PC-9 (cell line): Measurements from ENCODE around the gene TSPEAR. TPM values are rescaled to one million over a fixed set of nuclear protein-coding genes. Genes with fewer than 3 reads are reported as not detected.
"Not testable (repeated sequence)": the region's sequence is repeated elsewhere in the genome, so short reads cannot be mapped to it uniquely, and the experiment has no call there.

Experiments used
- BruUV-seq: library from RNA; stranded (reverse); fragments of 400-500 nt; replicated peaks from 2 replicates; lab custom pipeline; 2021; lab: Mats Ljungman, UMichigan
- CTCF ChIA-PET: fragments of 300-600 bp; sonication (Branson Sonifier 250); formaldehyde crosslinking; loops from one replicate; lab custom pipeline; 2022; ENCODE audit warnings: antibody characterized with exemption; lab: Charles Lee
- POLR2A ChIA-PET: fragments of 300-600 bp; sonication (Branson Sonifier 250); formaldehyde crosslinking; loops from one replicate; lab custom pipeline; 2022; ENCODE audit warnings: antibody characterized with exemption; ENCODE audit not compliant: unreplicated experiment; lab: Charles Lee
- DNase-seq, 2 experiments: peaks; one replicate each; pipeline versions ENCODE4 v3.0.0 to v3.0.0-alpha.2; 2015 to 2022; ENCODE audit warnings: mixed read lengths in 1 of 2
- H2AFZ ChIP-seq: fragments of 200-600 bp; sonication (generic); 2 replicates; pipeline ENCODE4 v1.8.1; 2017; ENCODE audit warnings: antibody characterized with exemption
- H3F3A ChIP-seq: fragments of 200-600 bp; sonication (generic); 2 replicates; pipeline ENCODE4 v1.8.1; 2017; ENCODE audit warnings: antibody characterized with exemption, mild to moderate bottlenecking, low read depth; ENCODE audit not compliant: insufficient read depth
- H3K27ac ChIP-seq: fragments of 200-600 bp; sonication (generic); 2 replicates; pipeline ENCODE4 v1.6.1; 2016; ENCODE audit warnings: mixed run types
- H3K27me3 ChIP-seq: fragments of 200-600 bp; sonication (generic); 2 replicates; pipeline ENCODE4 v1.6.1; 2016; ENCODE audit warnings: low read depth, mixed run types; ENCODE audit not compliant: insufficient read depth
- H3K36me3 ChIP-seq: fragments of 200-600 bp; sonication (generic); 2 replicates; pipeline ENCODE4 v1.6.1; 2016; ENCODE audit warnings: low read depth, mixed run types
- H3K4me1 ChIP-seq: fragments of 200-600 bp; sonication (generic); replicated peaks from 2 replicates; pipeline ENCODE4 v1.6.1; 2016; ENCODE audit warnings: mixed run types; ENCODE audit not compliant: insufficient read depth
- H3K4me2 ChIP-seq: fragments of 200-600 bp; sonication (generic); 2 replicates; pipeline ENCODE4 v1.6.1; 2017; ENCODE audit warnings: mixed run types
- H3K4me3 ChIP-seq: fragments of 200-600 bp; sonication (generic); 2 replicates; pipeline ENCODE4 v1.6.1; 2016; ENCODE audit warnings: mixed run types
- H3K79me2 ChIP-seq: fragments of 200-600 bp; sonication (generic); 2 replicates; pipeline ENCODE4 v1.6.1; 2017; ENCODE audit warnings: low read depth, mixed run types
- H3K9me2 ChIP-seq: fragments of 200-600 bp; sonication (generic); 2 replicates; pipeline ENCODE4 v1.8.1; 2017; ENCODE audit warnings: mild to moderate bottlenecking; ENCODE audit not compliant: insufficient read depth
- H3K9me3 ChIP-seq: fragments of 200-600 bp; sonication (generic); 2 replicates; pipeline ENCODE4 v1.8.1; 2016; ENCODE audit warnings: low read depth; ENCODE audit not compliant: insufficient read depth
- H4K20me1 ChIP-seq: fragments of 200-600 bp; sonication (generic); 2 replicates; pipeline ENCODE4 v1.8.1; 2017; ENCODE audit not compliant: insufficient read depth
- EZH2 ChIP-seq: fragments of 200-600 bp; sonication (generic); IDR thresholded peaks from 2 replicates; pipeline ENCODE4 v1.8.0; 2017; ENCODE audit warnings: antibody characterized with exemption, low read depth
- intact Hi-C: fragments of 100-400 bp; cut with micrococcal nuclease; formaldehyde crosslinking; loops from one replicate; pipeline ENCODE4 v1.10.0; 2022; ENCODE audit not compliant: unreplicated experiment
- total RNA-seq: library from RNA; stranded (reverse); gene quantifications from 2 replicates; pipeline ENCODE4 v1.2.3, GENCODE V29; 2021
- TF ChIP-seq, protein P1 (sequence below): fragments of 200-600 bp; sonication (generic); conservative IDR thresholded peaks from 2 replicates; pipeline ENCODE4 v1.6.1; 2017; ENCODE audit warnings: mixed run types, antibody characterized with exemption, mild to moderate bottlenecking, moderate library complexity

The TSPEAR gene
- total RNA-seq, 1 experiment from 2014 or later: not detected

DNA sequence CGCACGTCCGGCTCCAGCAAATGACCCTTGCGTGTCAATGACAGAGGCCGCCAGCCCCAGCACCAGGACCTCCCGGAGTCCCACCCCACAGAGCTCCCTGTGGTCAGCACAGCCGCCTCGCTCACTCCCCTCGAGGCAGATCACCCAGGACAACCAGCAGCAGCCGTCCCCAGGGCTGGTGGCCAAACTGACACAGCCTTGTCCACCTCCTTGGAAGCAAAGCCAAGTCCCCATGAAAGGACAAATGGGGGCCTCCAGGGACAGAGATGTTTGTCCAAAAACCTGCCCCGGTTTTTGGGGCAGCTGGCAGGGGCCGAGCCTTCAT is 72.1 kb downstream of the TSPEAR start:
- no peak for DNase-seq
- no peak overlapping the region for H3K4me2 ChIP-seq
- H3K9me3 ChIP-seq: no peaks in the 10 kb centered on the region
- H2AFZ ChIP-seq: no peak overlapping the region
- CTCF ChIA-PET: no interaction called here
- H3K27ac ChIP-seq: no peak overlapping the region
- no peaks in the 10 kb centered on the region for H3K36me3 ChIP-seq
- POLR2A ChIA-PET: no interaction called here
- H3K9me2 ChIP-seq: no peaks in the 10 kb centered on the region
- no peaks in the 10 kb centered on the region for H3F3A ChIP-seq
- H3K79me2 ChIP-seq: no peaks in the 10 kb centered on the region
- H3K4me1 ChIP-seq: no peaks in the 10 kb centered on the region
- H4K20me1 ChIP-seq: no peaks in the 10 kb centered on the region
- H3K4me3 ChIP-seq: no peak overlapping the region
- H3K27me3 ChIP-seq: peaks cover 40% of the 10 kb centered on the region
- intact Hi-C loops: no loop called here
- BruUV-seq: no TSS peak
- no peak for TF ChIP-seq EZH2
- TF ChIP-seq, protein P1, sequence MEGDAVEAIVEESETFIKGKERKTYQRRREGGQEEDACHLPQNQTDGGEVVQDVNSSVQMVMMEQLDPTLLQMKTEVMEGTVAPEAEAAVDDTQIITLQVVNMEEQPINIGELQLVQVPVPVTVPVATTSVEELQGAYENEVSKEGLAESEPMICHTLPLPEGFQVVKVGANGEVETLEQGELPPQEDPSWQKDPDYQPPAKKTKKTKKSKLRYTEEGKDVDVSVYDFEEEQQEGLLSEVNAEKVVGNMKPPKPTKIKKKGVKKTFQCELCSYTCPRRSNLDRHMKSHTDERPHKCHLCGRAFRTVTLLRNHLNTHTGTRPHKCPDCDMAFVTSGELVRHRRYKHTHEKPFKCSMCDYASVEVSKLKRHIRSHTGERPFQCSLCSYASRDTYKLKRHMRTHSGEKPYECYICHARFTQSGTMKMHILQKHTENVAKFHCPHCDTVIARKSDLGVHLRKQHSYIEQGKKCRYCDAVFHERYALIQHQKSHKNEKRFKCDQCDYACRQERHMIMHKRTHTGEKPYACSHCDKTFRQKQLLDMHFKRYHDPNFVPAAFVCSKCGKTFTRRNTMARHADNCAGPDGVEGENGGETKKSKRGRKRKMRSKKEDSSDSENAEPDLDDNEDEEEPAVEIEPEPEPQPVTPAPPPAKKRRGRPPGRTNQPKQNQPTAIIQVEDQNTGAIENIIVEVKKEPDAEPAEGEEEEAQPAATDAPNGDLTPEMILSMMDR: no peak

DNA sequence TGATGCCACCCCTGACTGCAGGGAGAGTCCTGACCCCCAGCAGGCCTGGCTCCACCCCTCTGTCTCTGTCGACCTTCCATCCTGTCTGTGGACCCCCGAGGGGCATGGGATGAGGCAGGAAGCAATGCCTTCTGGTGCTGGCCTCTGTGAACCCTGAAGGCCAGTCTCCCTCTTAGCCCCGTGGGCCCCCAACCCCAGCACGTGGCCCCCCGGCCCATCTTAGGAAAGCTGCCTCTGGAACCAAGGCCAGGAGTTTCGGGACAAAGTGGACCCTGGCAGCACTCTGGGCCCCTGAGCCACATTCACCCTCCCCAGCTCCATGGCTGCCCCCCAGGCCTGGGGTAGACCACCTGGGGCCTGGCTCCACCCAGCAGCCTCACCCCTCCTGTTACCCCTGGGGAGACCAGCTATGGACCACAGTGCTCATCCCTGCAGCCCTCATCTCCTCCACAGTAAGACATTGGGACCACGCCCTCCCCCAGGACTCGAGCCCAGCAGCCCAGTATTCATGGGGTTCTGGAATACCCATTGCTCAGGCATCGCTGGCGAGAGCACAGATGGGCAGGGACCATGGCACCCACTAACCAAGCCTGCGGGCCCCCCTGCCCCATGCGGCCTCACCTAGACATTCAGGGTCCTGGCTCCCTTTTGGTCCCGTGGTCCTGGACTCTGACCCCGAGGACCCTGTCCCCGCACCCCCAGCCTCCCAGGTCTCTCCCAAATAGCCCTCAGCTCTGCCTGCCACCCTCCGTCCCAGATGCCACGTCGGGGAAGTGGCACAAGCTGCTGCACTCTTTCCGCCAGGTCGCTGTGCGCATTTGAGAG is 72.7 kb downstream of the TSPEAR start:
- CTCF ChIA-PET, H3K4me1 ChIP-seq, intact Hi-C loops, H3K27ac ChIP-seq, BruUV-seq, H3K79me2 ChIP-seq, H3K9me3 ChIP-seq, H3K4me3 ChIP-seq, H2AFZ ChIP-seq, H4K20me1 ChIP-seq, POLR2A ChIA-PET, H3K36me3 ChIP-seq, H3F3A ChIP-seq, DNase-seq, H3K9me2 ChIP-seq, H3K4me2 ChIP-seq: not testable (repeated sequence)
- peaks cover 44% of the 10 kb centered on the region for H3K27me3 ChIP-seq

DNA sequence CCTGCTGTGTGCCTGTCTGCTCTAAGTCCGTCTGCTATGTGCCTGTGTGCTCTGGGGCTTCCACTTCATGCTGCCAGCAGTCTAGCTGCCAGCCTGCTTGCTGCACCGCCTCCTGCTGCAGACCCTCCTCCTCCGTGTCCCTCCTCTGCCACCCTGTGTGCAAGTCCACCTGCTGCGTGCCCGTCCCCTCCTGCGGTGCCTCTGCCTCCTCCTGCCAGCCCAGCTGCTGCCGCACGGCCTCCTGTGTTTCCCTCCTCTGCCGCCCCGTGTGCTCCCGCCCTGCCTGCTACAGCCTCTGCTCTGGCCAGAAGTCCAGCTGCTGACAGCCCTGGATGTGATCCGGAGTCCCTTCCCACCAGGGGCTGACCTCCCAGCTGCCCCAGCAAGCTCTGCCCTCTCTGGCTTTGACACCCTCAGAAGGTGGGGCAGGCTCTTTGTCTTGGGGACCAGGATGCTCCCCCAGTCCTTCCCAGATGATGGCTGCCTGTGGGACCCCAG is 73.5 kb downstream of the TSPEAR start:
- H3K36me3 ChIP-seq, H4K20me1 ChIP-seq, H3K9me2 ChIP-seq, H3K4me2 ChIP-seq, H3K4me3 ChIP-seq, DNase-seq, H3K27ac ChIP-seq, BruUV-seq, intact Hi-C loops, H2AFZ ChIP-seq, H3K4me1 ChIP-seq, POLR2A ChIA-PET, H3F3A ChIP-seq, H3K9me3 ChIP-seq, CTCF ChIA-PET, H3K79me2 ChIP-seq: not testable (repeated sequence)
- H3K27me3 ChIP-seq: peaks cover 44% of the 10 kb centered on the region

DNA sequence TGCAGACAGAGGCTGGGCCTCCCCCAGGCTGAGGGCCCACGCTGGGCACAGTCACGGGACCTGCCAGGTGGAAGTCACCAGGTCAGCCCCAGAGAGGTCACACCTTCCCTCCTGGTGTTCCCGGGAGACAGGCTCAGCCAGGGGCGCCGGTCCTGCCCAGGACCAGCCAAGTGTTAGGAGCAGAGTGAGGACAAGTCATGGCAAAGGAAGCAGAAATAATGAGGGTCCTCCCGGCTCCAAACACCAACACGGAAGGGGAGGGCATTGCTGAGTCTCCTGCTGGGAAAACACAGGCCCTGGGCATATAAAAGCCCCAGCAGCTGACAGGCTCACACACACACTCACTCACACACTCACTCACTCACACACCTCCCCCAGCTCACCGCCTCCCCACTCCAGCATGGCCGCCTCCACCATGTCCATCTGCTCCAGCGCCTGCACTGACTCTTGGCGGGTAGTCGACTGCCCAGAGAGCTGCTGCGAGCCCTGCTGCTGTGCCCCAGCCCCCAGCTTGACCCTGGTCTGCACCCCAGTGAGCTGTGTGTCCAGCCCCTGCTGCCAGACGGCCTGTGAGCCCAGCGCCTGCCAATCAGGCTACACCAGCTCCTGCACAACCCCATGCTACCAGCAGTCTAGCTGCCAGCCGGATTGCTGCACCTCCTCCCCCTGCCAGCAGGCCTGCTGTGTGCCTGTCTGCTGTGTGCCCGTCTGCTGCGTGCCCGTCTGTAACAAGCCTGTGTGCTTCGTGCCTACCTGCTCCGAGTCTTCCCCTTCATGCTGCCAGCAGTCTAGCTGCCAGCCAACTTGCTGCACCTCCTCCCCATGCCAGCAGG is 74.1 kb downstream of the TSPEAR start, which contains the start of gene KRTAP10-10:
Gene KRTAP10-10, plus strand, starts transcription at position 339 of the 833 bp plus-strand sequence. Its CDS starts 62 bp downstream, at position 401.
- no peaks in the 10 kb centered on the region for H3K36me3 ChIP-seq
- intact Hi-C loops: no loop called here
- no peak within 1 kb of the TSS for H2AFZ ChIP-seq
- DNase-seq: no peak
- CTCF ChIA-PET: no interaction called here
- TF ChIP-seq, protein P1: no peak
- TF ChIP-seq EZH2: no peak
- H3K9me2 ChIP-seq: no peaks in the 10 kb centered on the region
- H3K27ac ChIP-seq: no peak within 1 kb of the TSS
- H3K4me2 ChIP-seq: no peak within 1 kb of the TSS
- H3K27me3 ChIP-seq: peaks cover 43% of the 10 kb centered on the region
- H3F3A ChIP-seq: no peaks in the 10 kb centered on the region
- H3K9me3 ChIP-seq: no peaks in the 10 kb centered on the region
- POLR2A ChIA-PET: no interaction called here
- no TSS peak for BruUV-seq
- no peak within 1 kb of the TSS for H3K4me3 ChIP-seq
- no peaks in the 10 kb centered on the region for H3K79me2 ChIP-seq
- H3K4me1 ChIP-seq: no peaks in the 10 kb centered on the region
- H4K20me1 ChIP-seq: no peaks in the 10 kb centered on the region
